Activated naive CD8-positive, alpha-beta T cell treated with anti-CD3 and anti-CD28 coated beads, Interleukin-2, amount 50 U/mL, for 24 hours (primary cell): ENCODE data around the gene SNX22.

ENCODE experiments used
- ATAC-seq: fragments of 150-1000 bp; cut with Tn5 transposase; one replicate; pipeline ENCODE4 v1.10.0; 2021
- DNase-seq: peaks from one replicate; pipeline ENCODE4 v3.0.0; 2021
- H3K27ac Mint-ChIP-seq: one replicate; pipeline ENCODE4 v1.8.0; 2021; ENCODE audit warnings: mild to moderate bottlenecking, mixed read lengths
- H3K27me3 Mint-ChIP-seq: one replicate; pipeline ENCODE4 v1.8.0; 2021; ENCODE audit warnings: mixed read lengths
- H3K36me3 Mint-ChIP-seq: one replicate; pipeline ENCODE4 v1.8.0; 2021; ENCODE audit warnings: low read depth, mixed read lengths
- H3K4me1 Mint-ChIP-seq: one replicate; pipeline ENCODE4 v1.8.0; 2021; ENCODE audit warnings: mixed read lengths
- H3K4me3 Mint-ChIP-seq: one replicate; pipeline ENCODE4 v1.8.0; 2021; ENCODE audit warnings: mild to moderate bottlenecking, moderate library complexity, mixed read lengths
- H3K9me3 Mint-ChIP-seq: one replicate; pipeline ENCODE4 v1.8.0; 2021; ENCODE audit warnings: mixed read lengths

SNX22 gene

GRCh38 chr15:64187396-64188191 is 36.1 kb downstream of the SNX22 start:
- Mint-ChIP-seq H3K9me3 (no peaks in the 10 kb centered on the region), H3K27ac (peak overlapping the region; percentile 37), H3K4me1 (peaks cover 16% of the 10 kb centered on the region), H3K4me3 (no peak overlapping the region), H3K36me3 (peaks cover 10% of the 10 kb centered on the region), H3K27me3 (no peaks in the 10 kb centered on the region)
- no peak for ATAC-seq
- no peak for DNase-seq

DNA sequence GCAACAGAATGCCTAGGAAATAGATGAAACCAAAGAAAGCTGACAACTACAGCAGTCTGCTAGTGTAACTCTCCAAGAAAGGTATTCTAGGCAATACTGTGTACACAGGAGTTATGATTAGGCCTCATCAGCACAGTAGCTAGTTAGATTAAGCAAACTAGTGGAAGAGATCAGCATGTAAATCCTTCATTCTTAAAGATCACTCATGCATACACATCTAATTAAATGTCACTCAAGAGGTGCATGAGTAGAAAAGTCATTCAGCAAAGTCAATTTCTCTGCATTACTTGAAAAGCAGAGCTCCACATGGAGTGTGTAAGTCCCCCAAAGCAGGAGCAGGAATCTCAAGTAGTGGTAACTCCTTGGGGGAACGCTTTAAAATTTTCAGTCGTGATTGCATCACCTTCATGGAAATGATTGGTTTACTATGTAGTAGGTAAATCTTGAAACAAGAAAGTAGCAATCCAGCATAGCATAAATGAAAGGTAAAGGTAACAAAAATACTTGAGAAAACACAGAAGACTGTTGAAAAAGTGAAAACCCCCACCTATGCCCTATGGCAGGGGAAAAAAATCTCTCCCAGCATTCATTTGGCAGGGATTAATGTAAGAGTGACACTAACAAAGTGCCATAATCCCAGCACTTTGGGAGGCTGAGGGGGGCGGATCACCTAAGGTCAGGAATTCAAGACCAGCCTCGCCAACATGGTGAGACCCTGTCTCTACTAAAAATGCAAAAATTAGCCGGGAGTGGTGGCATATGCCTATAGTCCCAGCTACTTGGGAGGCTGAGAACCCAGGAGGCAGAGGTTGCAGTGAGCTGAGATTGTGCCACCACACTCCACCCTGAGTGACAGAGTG is 40.7 kb downstream of the SNX22 start:
- Mint-ChIP-seq H3K4me1 (peaks cover 16% of the 10 kb centered on the region), H3K36me3 (peaks cover 9% of the 10 kb centered on the region), H3K27ac (no peak overlapping the region), H3K27me3 (no peaks in the 10 kb centered on the region), H3K4me3 (no peak overlapping the region), H3K9me3 (no peaks in the 10 kb centered on the region)
- ATAC-seq (no peak), DNase-seq (no peak)

- no peak for DNase-seq
- Mint-ChIP-seq H3K27me3 (no peaks in the 10 kb centered on the region), H3K36me3 (peaks cover 6% of the 10 kb centered on the region), H3K27ac (no peak overlapping the region), H3K4me1 (peaks cover 3% of the 10 kb centered on the region), H3K4me3 (no peak overlapping the region), H3K9me3 (no peaks in the 10 kb centered on the region)
- no peak for ATAC-seq
Observed at GRCh38 chr15:64193971-64194370, 42.4 kb downstream of the SNX22 start.

DNA sequence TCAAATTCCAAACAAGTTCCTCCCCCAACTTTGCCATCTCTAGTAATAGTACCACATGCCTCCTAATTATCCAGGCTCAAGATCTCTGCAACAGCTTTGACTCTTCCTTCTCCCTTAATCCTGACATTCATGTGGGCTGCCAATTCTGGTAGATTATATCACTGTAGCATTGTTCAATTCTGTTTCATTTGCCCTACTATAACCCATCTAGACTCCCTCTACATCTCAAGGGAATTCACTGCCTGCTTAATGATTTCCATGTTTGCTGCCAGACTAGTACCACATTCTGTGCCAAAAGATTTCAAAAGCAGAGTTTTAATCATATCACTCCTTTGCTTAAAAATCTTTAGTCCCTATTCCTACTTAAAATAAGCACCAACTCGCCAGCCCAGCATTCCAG is 45.9 kb downstream of the SNX22 start:
- no peaks in the 10 kb centered on the region for H3K9me3 Mint-ChIP-seq
- H3K27ac Mint-ChIP-seq = no peak overlapping the region
- ATAC-seq = no peak
- no peaks in the 10 kb centered on the region for H3K27me3 Mint-ChIP-seq
- no peaks in the 10 kb centered on the region for H3K4me1 Mint-ChIP-seq
- no peak overlapping the region for H3K4me3 Mint-ChIP-seq
- H3K36me3 Mint-ChIP-seq = peaks cover 12% of the 10 kb centered on the region
- no peak for DNase-seq

GRCh38 chr15:64205202-64205601 is 53.7 kb downstream of the SNX22 start:
- Mint-ChIP-seq H3K27me3 (no peaks in the 10 kb centered on the region), H3K36me3 (peaks cover 19% of the 10 kb centered on the region), H3K27ac (no peak overlapping the region), H3K4me3 (no peak overlapping the region), H3K4me1 (peaks cover 7% of the 10 kb centered on the region), H3K9me3 (no peaks in the 10 kb centered on the region)
- ATAC-seq (no peak), DNase-seq (no peak)
